Endothelial cell of umbilical vein (primary cell): ENCODE results near the gene FUT8. TPM values are rescaled to one million over a fixed set of nuclear protein-coding genes. Genes with fewer than 3 reads are reported as not detected.

Source experiments
- BruUV-seq: library from RNA; stranded (reverse); fragments of 400-500 nt; replicated peaks from 2 replicates; lab custom pipeline; 2021; lab: Mats Ljungman, UMichigan
- CTCF ChIA-PET: fragments of 300-600, 350-600 bp; sonication (Branson Sonifier 250); formaldehyde crosslinking; loops from one replicate; lab custom pipeline; 2021; ENCODE audit warnings: antibody characterized with exemption, inconsistent platforms; lab: Charles Lee
- POLR2A ChIA-PET: fragments of 300-600, 350-600 bp; sonication (Branson Sonifier 250); formaldehyde crosslinking; loops from one replicate; lab custom pipeline; 2021; ENCODE audit warnings: antibody characterized with exemption, inconsistent platforms; lab: Charles Lee
- DNase-seq: peaks from one replicate; pipeline ENCODE4 v3.0.0-alpha.2; 2011; ENCODE audit warnings: low read depth, low spot score
- FAIRE-seq: peaks from 2 replicates; lab custom pipeline; 2011; peaks lifted over from hg19 to GRCh38; lab: Jason Lieb, UNC
- H2AFZ ChIP-seq: 2 replicates; pipeline ENCODE4 v1.6.0; 2012; ENCODE audit warnings: low read depth, low read length, control low read depth, inconsistent platforms
- H3K27ac ChIP-seq: 2 replicates; pipeline ENCODE4 v1.5.1; 2011; ENCODE audit warnings: low read depth, mild to moderate bottlenecking, control low read depth, low read length, moderate library complexity; ENCODE audit not compliant: insufficient read depth
- H3K27me3 ChIP-seq, 2 experiments: 2 replicates each; pipeline versions ENCODE4 v1.6.0 to v1.6.1; 2011; ENCODE audit warnings: low read length in 2 of 2, mixed read lengths in 1 of 2; ENCODE audit not compliant: control insufficient read depth in 2 of 2, insufficient read depth in 2 of 2
- H3K36me3 ChIP-seq, 2 experiments: 2 replicates in 1 of 2; 3 replicates in 1 of 2; pipeline ENCODE4 v1.5.1; 2011; ENCODE audit warnings: low read length in 2 of 2, mild to moderate bottlenecking in 1 of 2, moderate library complexity in 1 of 2; ENCODE audit not compliant: control insufficient read depth in 2 of 2, insufficient read depth in 2 of 2; ENCODE audit errors: extremely low read depth in 1 of 2
- H3K4me1 ChIP-seq: 3 replicates; pipeline ENCODE4 v1.5.1; 2011; ENCODE audit warnings: mild to moderate bottlenecking, low read length; ENCODE audit not compliant: control insufficient read depth, insufficient read depth; ENCODE audit errors: extremely low read depth
- H3K4me2 ChIP-seq: 2 replicates; pipeline ENCODE4 v1.6.1; 2011; ENCODE audit warnings: low read length, control low read depth, mixed read lengths; ENCODE audit not compliant: insufficient read depth
- H3K4me3 ChIP-seq, 3 experiments: fragments of 200-600 bp in 1 of 3; sonication (generic), shearing (Covaris generic) in 1 of 3; replicated peaks in 1 of 3; 2 replicates each; pipeline ENCODE4 v1.5.1; 2011 to 2016; ENCODE audit warnings: control low read depth in 3 of 3, low read length in 3 of 3, mild to moderate bottlenecking in 2 of 3, inconsistent platforms in 1 of 3, low read depth in 1 of 3, moderate library complexity in 1 of 3; ENCODE audit not compliant: insufficient read depth in 1 of 3
- H3K79me2 ChIP-seq: 2 replicates; pipeline ENCODE4 v1.6.0; 2012; ENCODE audit warnings: low read length, inconsistent platforms; ENCODE audit not compliant: control insufficient read depth, insufficient read depth
- H3K9ac ChIP-seq: replicated peaks from 2 replicates; pipeline ENCODE3; 2011; ENCODE audit warnings: low read length, control low read depth; ENCODE audit not compliant: insufficient read depth; ENCODE audit errors: extremely low read depth
- H3K9me1 ChIP-seq: replicated peaks from 3 replicates; pipeline ENCODE4 v1.6.0; 2011; ENCODE audit warnings: mild to moderate bottlenecking, low read length; ENCODE audit not compliant: control insufficient read depth, insufficient read depth; ENCODE audit errors: extremely low read depth
- H3K9me3 ChIP-seq: replicated peaks from 2 replicates; pipeline ENCODE4 v1.5.1; 2012; ENCODE audit warnings: low read length, inconsistent platforms; ENCODE audit not compliant: control insufficient read depth, insufficient read depth
- H4K20me1 ChIP-seq: replicated peaks from 2 replicates; pipeline ENCODE3; 2011; ENCODE audit warnings: mild to moderate bottlenecking, low read length; ENCODE audit not compliant: control insufficient read depth, insufficient read depth; ENCODE audit errors: extremely low read depth
- CTCF ChIP-seq, 2 donors: IDR thresholded peaks; 1 replicate in 1 of 2; 2 replicates in 1 of 2; pipeline ENCODE4 v1.5.1; 2011; ENCODE audit warnings: low read length in 2 of 2, mild to moderate bottlenecking in 2 of 2, moderate library complexity in 2 of 2, control low read depth in 1 of 2, inconsistent platforms in 1 of 2, low read depth in 1 of 2; ENCODE audit not compliant: insufficient read depth in 1 of 2; ENCODE audit errors: extremely low read depth in 1 of 2
- EZH2 ChIP-seq: IDR thresholded peaks from 2 replicates; pipeline ENCODE4 v1.6.1; 2012; ENCODE audit warnings: borderline replicate concordance, low read depth, mild to moderate bottlenecking, moderate library complexity, low read length, inconsistent platforms; ENCODE audit not compliant: severe bottlenecking
- FOS ChIP-seq: IDR thresholded peaks from 2 replicates; pipeline ENCODE4 v1.6.1; 2011; ENCODE audit warnings: mild to moderate bottlenecking, low read length, moderate library complexity, borderline replicate concordance; ENCODE audit not compliant: insufficient read depth
- GATA2 ChIP-seq: IDR thresholded peaks from 2 replicates; pipeline ENCODE4 v1.7.0; 2011; ENCODE audit warnings: low read depth, mild to moderate bottlenecking, moderate library complexity, mixed read lengths, low read length; ENCODE audit not compliant: insufficient read length, insufficient read depth
- JUN ChIP-seq: IDR thresholded peaks from 2 replicates; pipeline ENCODE4 v1.6.1; 2011; ENCODE audit warnings: borderline replicate concordance, low read depth; ENCODE audit not compliant: insufficient read length, insufficient read depth
- MYC ChIP-seq: IDR thresholded peaks from one replicate; pipeline ENCODE4 v1.6.1; 2011; ENCODE audit warnings: mild to moderate bottlenecking, low read depth, low read length
- POLR2A ChIP-seq: IDR thresholded peaks from 2 replicates; pipeline ENCODE4 v1.6.1; 2012; ENCODE audit warnings: low read depth, mild to moderate bottlenecking, control low read depth, low read length
- POLR2AphosphoS5 ChIP-seq: IDR thresholded peaks from 2 replicates; pipeline ENCODE4 v1.6.1; 2012; ENCODE audit warnings: low read depth, mild to moderate bottlenecking, control low read depth, low read length, moderate library complexity; ENCODE audit not compliant: insufficient read depth
- dilution Hi-C: fragments of 300-500 bp; cut with MboI; formaldehyde crosslinking; loops from one replicate; pipeline ENCODE4 v1.15.0; 2019; ENCODE audit warnings: low sequenced_read_pairs; ENCODE audit not compliant: extremely low pct_ligation_motif_present
- intact Hi-C: fragments of 100-400 bp; cut with micrococcal nuclease; formaldehyde crosslinking; loops from one replicate; pipeline ENCODE4 v1.10.0; 2022
- polyA plus RNA-seq, 4 experiments: library from polyadenylated mRNA; depleted of rRNA in 3 of 4; stranded (reverse) in 3 of 4; unstranded in 1 of 4; fragments of >200 nt; gene quantifications; 2 replicates each; pipeline versions ENCODE4 v1.2.1 to v1.2.3, GENCODE V29; 2011 to 2012; ENCODE audit warnings: missing spikeins in 1 of 4
- total RNA-seq: library from RNA; stranded (reverse); gene quantifications from 2 replicates; pipeline ENCODE4 v1.2.3, GENCODE V29; 2021
- TF ChIP-seq, protein P1 (sequence below): IDR thresholded peaks from 2 replicates; pipeline ENCODE4 v1.6.1; 2011; ENCODE audit not compliant: insufficient read depth, insufficient read length

The FUT8 gene
- total and polyA plus RNA-seq, 2 donors (not counting 3 experiments of a cell fraction or from before 2014, with no cell fraction given), result 16.7 to 38.8 TPM

GRCh38 chr14:65772466-65772865, 359.9 kb downstream of the FUT8 start:
- dilution Hi-C loops (no loop called here), intact Hi-C loops (no loop called here)
- DNase-seq (no peak), FAIRE-seq (no peak)
- no peak overlapping the region for H3K9ac ChIP-seq
- no peaks in the 10 kb centered on the region for H4K20me1 ChIP-seq
- H3K4me2 ChIP-seq, result no peak overlapping the region
- H2AFZ ChIP-seq, result no peak overlapping the region
- CTCF ChIA-PET, result interaction anchor here (0.8 to 1.0 kb wide), 2 partner anchors 29 to 52 kb away, joined by 3 to 5 read pairs; no protein-coding TSS in a partner anchor
- POLR2A ChIA-PET, result no interaction called here
- no peaks in the 10 kb centered on the region for H3K9me3 ChIP-seq
- no peak overlapping the region for H3K4me3 ChIP-seq
- peaks cover 2% of the 10 kb centered on the region in 2 experiments for H3K27me3 ChIP-seq
- H3K36me3 ChIP-seq, result no peaks in the 10 kb centered on the region
- no peak overlapping the region for H3K27ac ChIP-seq
- H3K4me1 ChIP-seq, result no peaks in the 10 kb centered on the region
- no TSS peak for BruUV-seq
- no peaks in the 10 kb centered on the region for H3K79me2 ChIP-seq
- TF ChIP-seq POLR2A, result no peak
- TF ChIP-seq MYC, result no peak
- H3K9me1 ChIP-seq, result no peaks in the 10 kb centered on the region

- intact Hi-C loops, result no loop called here
- Histone ChIP-seq H3K4me3 (no peak overlapping the region), H2AFZ (no peak overlapping the region), H3K79me2 (no peaks in the 10 kb centered on the region), H3K27ac (no peak overlapping the region), H3K9ac (no peak overlapping the region), H3K9me1 (no peaks in the 10 kb centered on the region), H3K27me3 (peaks cover 0 to 2% of the 10 kb centered on the region in 2 experiments), H3K4me2 (no peak overlapping the region), H3K36me3 (no peaks in the 10 kb centered on the region), H3K4me1 (no peaks in the 10 kb centered on the region), H3K9me3 (no peaks in the 10 kb centered on the region), H4K20me1 (no peaks in the 10 kb centered on the region)
- POLR2A ChIA-PET, result no interaction called here
- BruUV-seq, result no TSS peak
- TF ChIP-seq EZH2 (no peak), GATA2 (no peak), POLR2A (no peak), JUN (no peak), MYC (no peak), POLR2AphosphoS5 (no peak), FOS (no peak), CTCF (IDR thresholded peaks at IDR 0.05; ENCODE audit: extremely low read depth in 1 of 2, insufficient read depth in 1 of 2, low read depth in 1 of 2, low read length in 2 of 2) (no peak)
- TF ChIP-seq, protein P1, sequence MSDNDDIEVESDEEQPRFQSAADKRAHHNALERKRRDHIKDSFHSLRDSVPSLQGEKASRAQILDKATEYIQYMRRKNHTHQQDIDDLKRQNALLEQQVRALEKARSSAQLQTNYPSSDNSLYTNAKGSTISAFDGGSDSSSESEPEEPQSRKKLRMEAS, result no peak
- FAIRE-seq (no peak), DNase-seq (peak; percentile 18)
- dilution Hi-C loops, result no loop called here
- CTCF ChIA-PET, result interaction anchor here (0.8 to 1.0 kb wide), 2 partner anchors 30 to 51 kb away, joined by 3 to 5 read pairs; no protein-coding TSS in a partner anchor
Observed at GRCh38 chr14:65772921-65773574, 360.5 kb downstream of the FUT8 start.
